GM13976 (cell line): ENCODE measurements around the gene PPP1R8.

Experiments used
- DNase-seq: peaks from one replicate; pipeline ENCODE4 v3.0.0; 2012; ENCODE audit warnings: low spot score
- in situ Hi-C: fragments of 300-500 bp; cut with MboI; formaldehyde crosslinking; loops from one replicate; pipeline ENCODE4 v1.12.0; 2022; ENCODE audit warnings: low sequenced_read_pairs, mixed read lengths, inconsistent platforms; ENCODE audit not compliant: unreplicated experiment
- TF ChIP-seq, protein P1 (sequence below): IDR thresholded peaks from 2 replicates; pipeline ENCODE4 v1.5.1; 2012; ENCODE audit warnings: borderline replicate concordance, mild to moderate bottlenecking; ENCODE audit not compliant: insufficient read depth; ENCODE audit errors: extremely low read depth, missing control alignments, control extremely low read depth

Gene PPP1R8

DNA sequence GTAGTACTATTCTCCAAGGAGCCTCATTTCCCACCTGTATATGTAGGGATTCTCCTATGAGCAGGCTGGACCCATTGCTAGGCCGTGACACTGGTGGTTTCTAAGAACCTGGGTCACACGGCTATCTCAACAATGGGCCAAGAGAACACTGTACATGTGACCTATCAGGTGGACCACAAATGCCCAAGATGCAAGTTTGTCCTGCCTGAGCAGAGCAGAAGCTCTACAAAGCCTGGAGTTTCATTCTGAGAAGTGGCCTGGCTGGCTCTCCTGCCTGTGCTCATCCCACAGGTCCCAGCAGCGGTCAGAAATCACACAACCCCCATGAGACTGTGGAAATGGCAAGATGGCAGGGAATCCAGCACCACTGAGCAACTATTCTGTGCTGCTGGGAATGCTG is 58.9 kb downstream of the PPP1R8 start:
- DNase-seq, result no peak
- in situ Hi-C loops, result no loop called here
- TF ChIP-seq, protein P1, sequence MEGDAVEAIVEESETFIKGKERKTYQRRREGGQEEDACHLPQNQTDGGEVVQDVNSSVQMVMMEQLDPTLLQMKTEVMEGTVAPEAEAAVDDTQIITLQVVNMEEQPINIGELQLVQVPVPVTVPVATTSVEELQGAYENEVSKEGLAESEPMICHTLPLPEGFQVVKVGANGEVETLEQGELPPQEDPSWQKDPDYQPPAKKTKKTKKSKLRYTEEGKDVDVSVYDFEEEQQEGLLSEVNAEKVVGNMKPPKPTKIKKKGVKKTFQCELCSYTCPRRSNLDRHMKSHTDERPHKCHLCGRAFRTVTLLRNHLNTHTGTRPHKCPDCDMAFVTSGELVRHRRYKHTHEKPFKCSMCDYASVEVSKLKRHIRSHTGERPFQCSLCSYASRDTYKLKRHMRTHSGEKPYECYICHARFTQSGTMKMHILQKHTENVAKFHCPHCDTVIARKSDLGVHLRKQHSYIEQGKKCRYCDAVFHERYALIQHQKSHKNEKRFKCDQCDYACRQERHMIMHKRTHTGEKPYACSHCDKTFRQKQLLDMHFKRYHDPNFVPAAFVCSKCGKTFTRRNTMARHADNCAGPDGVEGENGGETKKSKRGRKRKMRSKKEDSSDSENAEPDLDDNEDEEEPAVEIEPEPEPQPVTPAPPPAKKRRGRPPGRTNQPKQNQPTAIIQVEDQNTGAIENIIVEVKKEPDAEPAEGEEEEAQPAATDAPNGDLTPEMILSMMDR, result no peak

GRCh38 chr1:27891196-27891889 is 60.8 kb downstream of the PPP1R8 start:
- in situ Hi-C loops, result no loop called here
- DNase-seq, result peak; percentile 62
- TF ChIP-seq, protein P1, result no peak

DNA sequence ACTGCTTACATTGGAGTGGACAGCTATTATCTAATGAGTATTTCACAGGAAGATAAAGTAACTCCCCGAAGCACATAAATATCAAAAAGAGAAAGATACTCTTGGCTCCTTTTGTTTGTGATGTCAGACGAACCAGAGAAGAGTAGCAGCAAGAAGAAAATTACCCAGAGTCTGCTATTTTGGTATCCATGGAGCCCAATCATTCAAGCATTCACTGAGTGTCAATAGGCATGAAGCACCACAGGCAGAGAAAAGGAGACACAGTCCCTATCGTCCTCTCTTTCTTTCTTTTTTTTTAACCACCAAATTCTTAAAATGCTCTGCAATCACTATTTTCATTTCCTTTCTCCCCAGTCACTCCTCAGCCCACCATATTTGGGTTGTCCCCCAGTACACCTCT is 63.9 kb downstream of the PPP1R8 start:
- in situ Hi-C loops, result no loop called here
- TF ChIP-seq, protein P1, result no peak
- no peak for DNase-seq
